ENCODE results near the gene KRTAP3-3.

- TF ChIP-seq POLR2A (IDR thresholded peaks at IDR 0.05) (no peak), CTCF (IDR thresholded peaks at IDR 0.05) (no peak), EP300 (IDR thresholded peaks at IDR 0.05) (no peak), POLR2AphosphoS5 (IDR thresholded peaks at IDR 0.05) (no peak)
These were observed 12.8 kb downstream of the KRTAP3-3 start for GRCh38 chr17:40981115-40981514.
